ENCODE results near the gene CUL1. TPM values are rescaled to one million over a fixed set of nuclear protein-coding genes. Genes with fewer than 3 reads are reported as not detected.

Gene CUL1
- total RNA-seq, 1 experiment from 2014 or later = 53.1 TPM

DNA sequence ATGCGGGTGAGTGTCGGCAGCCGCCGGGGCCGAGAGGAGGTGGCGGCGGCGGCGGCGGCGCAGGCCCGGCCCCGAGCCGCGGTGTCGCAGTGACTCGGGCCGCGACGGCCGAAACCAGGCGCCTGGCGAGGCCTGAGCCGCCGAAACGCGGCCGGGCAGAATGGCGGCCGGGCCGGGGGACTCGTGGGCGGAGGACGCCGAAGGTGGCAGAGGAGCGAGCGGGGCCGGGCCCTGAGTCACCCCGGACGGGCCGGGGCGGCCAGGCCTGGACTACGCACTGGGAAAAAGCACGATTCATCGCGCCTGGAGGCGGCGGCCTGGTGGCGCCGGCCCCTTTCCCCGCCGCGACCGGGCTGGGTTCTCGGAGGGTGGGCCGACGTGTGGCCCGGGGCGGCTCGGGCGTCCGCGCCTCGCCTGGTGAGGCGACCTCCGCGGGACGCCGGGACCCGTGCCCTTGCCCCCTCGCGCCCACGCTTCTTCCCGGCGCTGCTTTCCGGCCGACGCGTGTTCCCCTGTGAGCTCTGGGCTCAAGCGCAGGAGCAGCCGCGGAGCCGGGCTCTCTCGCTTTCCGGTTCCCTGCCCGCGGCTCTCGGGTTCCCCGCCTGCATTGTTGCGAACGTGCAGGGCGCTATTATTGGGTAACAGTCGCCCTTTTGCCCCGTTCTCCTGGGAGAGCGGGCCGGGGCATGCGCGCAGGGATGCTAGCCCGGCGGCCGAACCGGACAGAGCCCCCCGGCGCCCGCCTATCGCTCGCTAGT is 500 bp downstream of the CUL1 start (continued):
- TF ChIP-seq, protein P1, sequence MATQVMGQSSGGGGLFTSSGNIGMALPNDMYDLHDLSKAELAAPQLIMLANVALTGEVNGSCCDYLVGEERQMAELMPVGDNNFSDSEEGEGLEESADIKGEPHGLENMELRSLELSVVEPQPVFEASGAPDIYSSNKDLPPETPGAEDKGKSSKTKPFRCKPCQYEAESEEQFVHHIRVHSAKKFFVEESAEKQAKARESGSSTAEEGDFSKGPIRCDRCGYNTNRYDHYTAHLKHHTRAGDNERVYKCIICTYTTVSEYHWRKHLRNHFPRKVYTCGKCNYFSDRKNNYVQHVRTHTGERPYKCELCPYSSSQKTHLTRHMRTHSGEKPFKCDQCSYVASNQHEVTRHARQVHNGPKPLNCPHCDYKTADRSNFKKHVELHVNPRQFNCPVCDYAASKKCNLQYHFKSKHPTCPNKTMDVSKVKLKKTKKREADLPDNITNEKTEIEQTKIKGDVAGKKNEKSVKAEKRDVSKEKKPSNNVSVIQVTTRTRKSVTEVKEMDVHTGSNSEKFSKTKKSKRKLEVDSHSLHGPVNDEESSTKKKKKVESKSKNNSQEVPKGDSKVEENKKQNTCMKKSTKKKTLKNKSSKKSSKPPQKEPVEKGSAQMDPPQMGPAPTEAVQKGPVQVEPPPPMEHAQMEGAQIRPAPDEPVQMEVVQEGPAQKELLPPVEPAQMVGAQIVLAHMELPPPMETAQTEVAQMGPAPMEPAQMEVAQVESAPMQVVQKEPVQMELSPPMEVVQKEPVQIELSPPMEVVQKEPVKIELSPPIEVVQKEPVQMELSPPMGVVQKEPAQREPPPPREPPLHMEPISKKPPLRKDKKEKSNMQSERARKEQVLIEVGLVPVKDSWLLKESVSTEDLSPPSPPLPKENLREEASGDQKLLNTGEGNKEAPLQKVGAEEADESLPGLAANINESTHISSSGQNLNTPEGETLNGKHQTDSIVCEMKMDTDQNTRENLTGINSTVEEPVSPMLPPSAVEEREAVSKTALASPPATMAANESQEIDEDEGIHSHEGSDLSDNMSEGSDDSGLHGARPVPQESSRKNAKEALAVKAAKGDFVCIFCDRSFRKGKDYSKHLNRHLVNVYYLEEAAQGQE (IDR thresholded peaks at IDR 0.05; ENCODE audit: low read depth) = no peak
- TF ChIP-seq POLR2AphosphoS5 (IDR thresholded peaks at IDR 0.05; ENCODE audit: low read depth, low read length) = peak; percentile 52
- peak; percentile 57 for TF ChIP-seq EGR1 (IDR thresholded peaks at IDR 0.05; ENCODE audit: low read depth)
- no peak for TF ChIP-seq ELF1 (IDR thresholded peaks at IDR 0.05; ENCODE audit: borderline replicate concordance, low read depth)
- no peak for TF ChIP-seq CBX3 (IDR thresholded peaks at IDR 0.05; ENCODE audit: low read depth)
- TF ChIP-seq, protein P2, sequence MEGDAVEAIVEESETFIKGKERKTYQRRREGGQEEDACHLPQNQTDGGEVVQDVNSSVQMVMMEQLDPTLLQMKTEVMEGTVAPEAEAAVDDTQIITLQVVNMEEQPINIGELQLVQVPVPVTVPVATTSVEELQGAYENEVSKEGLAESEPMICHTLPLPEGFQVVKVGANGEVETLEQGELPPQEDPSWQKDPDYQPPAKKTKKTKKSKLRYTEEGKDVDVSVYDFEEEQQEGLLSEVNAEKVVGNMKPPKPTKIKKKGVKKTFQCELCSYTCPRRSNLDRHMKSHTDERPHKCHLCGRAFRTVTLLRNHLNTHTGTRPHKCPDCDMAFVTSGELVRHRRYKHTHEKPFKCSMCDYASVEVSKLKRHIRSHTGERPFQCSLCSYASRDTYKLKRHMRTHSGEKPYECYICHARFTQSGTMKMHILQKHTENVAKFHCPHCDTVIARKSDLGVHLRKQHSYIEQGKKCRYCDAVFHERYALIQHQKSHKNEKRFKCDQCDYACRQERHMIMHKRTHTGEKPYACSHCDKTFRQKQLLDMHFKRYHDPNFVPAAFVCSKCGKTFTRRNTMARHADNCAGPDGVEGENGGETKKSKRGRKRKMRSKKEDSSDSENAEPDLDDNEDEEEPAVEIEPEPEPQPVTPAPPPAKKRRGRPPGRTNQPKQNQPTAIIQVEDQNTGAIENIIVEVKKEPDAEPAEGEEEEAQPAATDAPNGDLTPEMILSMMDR (IDR thresholded peaks at IDR 0.05 in 2 of 3, conservative IDR thresholded peaks at IDR 0.05 in 1 of 3; ENCODE audit: borderline replicate concordance in 1 of 3, insufficient read depth in 1 of 3, low read depth in 2 of 3, low read length in 2 of 3) = no peak
- peak; percentile 100 for TF ChIP-seq ZFX (IDR thresholded peaks at IDR 0.05)
- TF ChIP-seq EZH2 (IDR thresholded peaks at IDR 0.05) = no peak

Data from HCT116 (cell line).